Osteoblast (primary cell): ENCODE measurements around the gene CYSTM1. TPM values are rescaled to one million over a fixed set of nuclear protein-coding genes. Genes with fewer than 3 reads are reported as not detected.

Experiments
- DNase-seq: peaks from one replicate; pipeline ENCODE4 v3.0.0; 2011; ENCODE audit warnings: low spot score, mixed read lengths; ENCODE audit not compliant: insufficient read length; ENCODE audit errors: missing footprints
- H2AFZ ChIP-seq: 2 replicates; pipeline ENCODE4 v1.6.0; 2011; ENCODE audit warnings: mild to moderate bottlenecking, low read length
- H3K27ac ChIP-seq: 2 replicates; pipeline ENCODE4 v1.5.1; 2011; ENCODE audit warnings: mild to moderate bottlenecking, low read depth, low read length, moderate library complexity
- H3K27me3 ChIP-seq: 2 replicates; pipeline ENCODE4 v1.6.0; 2012; ENCODE audit warnings: mild to moderate bottlenecking, control low read depth, inconsistent platforms, low read length, moderate library complexity; ENCODE audit not compliant: insufficient read depth
- H3K36me3 ChIP-seq: 2 replicates; pipeline ENCODE4 v1.5.1; 2011; ENCODE audit warnings: mild to moderate bottlenecking, low read length, control low read depth, moderate library complexity; ENCODE audit not compliant: insufficient read depth
- H3K4me1 ChIP-seq: 2 replicates; pipeline ENCODE4 v1.5.1; 2011; ENCODE audit warnings: mild to moderate bottlenecking, low read length, control low read depth, moderate library complexity; ENCODE audit not compliant: insufficient read depth
- H3K4me2 ChIP-seq: 2 replicates; pipeline ENCODE4 v1.6.0; 2011; ENCODE audit warnings: mild to moderate bottlenecking, low read length; ENCODE audit not compliant: insufficient read depth
- H3K4me3 ChIP-seq: fragments of 200-600 bp; sonication (generic); 3 replicates; pipeline ENCODE4 v1.5.1; 2012; ENCODE audit warnings: mild to moderate bottlenecking, low read length, inconsistent platforms; ENCODE audit not compliant: insufficient read depth
- H3K79me2 ChIP-seq: 2 replicates; pipeline ENCODE4 v1.6.0; 2012; ENCODE audit warnings: mild to moderate bottlenecking, low read length, control low read depth, inconsistent platforms; ENCODE audit not compliant: insufficient read depth
- H3K9me3 ChIP-seq: 2 replicates; pipeline ENCODE4 v1.5.1; 2011; ENCODE audit warnings: low read depth, low read length, control low read depth
- H4K20me1 ChIP-seq: 2 replicates; pipeline ENCODE4 v1.6.0; 2012; ENCODE audit warnings: mild to moderate bottlenecking, low read length, control low read depth; ENCODE audit not compliant: insufficient read depth
- total RNA-seq: library from RNA; depleted of rRNA; stranded (reverse); fragments of >200 nt; gene quantifications from 2 replicates; pipeline ENCODE4 v1.2.3, GENCODE V29; 2012
- TF ChIP-seq, protein P1 (sequence below): IDR thresholded peaks from 2 replicates; pipeline ENCODE4 v1.5.1; 2011; ENCODE audit warnings: mild to moderate bottlenecking, low read depth, low read length, moderate library complexity; ENCODE audit errors: extremely low read depth

The CYSTM1 gene
- total RNA-seq, 1 donor = 27.9 TPM

DNA sequence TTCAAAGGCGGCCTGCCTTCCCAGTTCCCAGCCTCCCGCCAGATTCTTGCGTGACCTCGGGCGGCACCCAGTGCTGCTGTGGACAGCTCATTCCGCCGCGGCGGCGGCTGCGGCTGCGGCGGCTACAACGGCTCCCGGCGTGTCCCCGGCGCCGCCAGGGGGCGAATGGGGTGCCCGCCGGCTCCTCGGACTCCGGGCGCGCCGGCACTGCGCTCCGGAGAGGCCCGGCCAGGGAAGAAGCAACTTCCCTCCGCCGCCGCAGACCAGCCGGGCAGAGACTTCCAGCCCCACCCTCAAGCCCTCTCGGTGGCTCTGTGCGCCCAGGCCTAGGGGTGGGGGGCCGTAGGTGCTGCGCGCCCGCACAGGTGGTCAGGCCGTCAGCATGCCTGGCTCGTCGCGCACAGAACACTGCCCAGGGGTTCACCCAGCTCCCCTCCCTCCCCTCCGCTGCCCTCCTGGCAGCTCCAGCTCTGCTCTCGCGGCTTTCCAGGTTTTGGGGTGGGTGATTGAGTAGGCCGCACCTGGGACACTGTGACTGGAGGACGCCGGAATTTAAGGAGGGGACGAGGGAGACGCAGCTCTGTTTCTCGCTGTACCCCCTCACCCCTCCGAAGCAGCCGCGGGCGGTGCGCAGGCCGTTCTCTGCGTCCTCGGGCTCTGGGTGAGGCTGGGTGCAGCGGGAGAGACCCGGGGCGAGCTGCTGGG lies 29.0 kb upstream of the CYSTM1 start:
- Histone ChIP-seq H4K20me1 (peaks cover 93% of the 10 kb centered on the region), H3K9me3 (no peaks in the 10 kb centered on the region), H3K4me1 (peaks cover 10% of the 10 kb centered on the region), H3K36me3 (no peaks in the 10 kb centered on the region), H3K27ac (no peak overlapping the region), H3K79me2 (peaks cover 56% of the 10 kb centered on the region), H3K27me3 (no peaks in the 10 kb centered on the region), H3K4me2 (peak overlapping the region; percentile 79), H2AFZ (no peak overlapping the region), H3K4me3 (peak overlapping the region; percentile 62)
- TF ChIP-seq, protein P1, sequence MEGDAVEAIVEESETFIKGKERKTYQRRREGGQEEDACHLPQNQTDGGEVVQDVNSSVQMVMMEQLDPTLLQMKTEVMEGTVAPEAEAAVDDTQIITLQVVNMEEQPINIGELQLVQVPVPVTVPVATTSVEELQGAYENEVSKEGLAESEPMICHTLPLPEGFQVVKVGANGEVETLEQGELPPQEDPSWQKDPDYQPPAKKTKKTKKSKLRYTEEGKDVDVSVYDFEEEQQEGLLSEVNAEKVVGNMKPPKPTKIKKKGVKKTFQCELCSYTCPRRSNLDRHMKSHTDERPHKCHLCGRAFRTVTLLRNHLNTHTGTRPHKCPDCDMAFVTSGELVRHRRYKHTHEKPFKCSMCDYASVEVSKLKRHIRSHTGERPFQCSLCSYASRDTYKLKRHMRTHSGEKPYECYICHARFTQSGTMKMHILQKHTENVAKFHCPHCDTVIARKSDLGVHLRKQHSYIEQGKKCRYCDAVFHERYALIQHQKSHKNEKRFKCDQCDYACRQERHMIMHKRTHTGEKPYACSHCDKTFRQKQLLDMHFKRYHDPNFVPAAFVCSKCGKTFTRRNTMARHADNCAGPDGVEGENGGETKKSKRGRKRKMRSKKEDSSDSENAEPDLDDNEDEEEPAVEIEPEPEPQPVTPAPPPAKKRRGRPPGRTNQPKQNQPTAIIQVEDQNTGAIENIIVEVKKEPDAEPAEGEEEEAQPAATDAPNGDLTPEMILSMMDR = peak; percentile 61
- peak; percentile 99 for DNase-seq

DNA sequence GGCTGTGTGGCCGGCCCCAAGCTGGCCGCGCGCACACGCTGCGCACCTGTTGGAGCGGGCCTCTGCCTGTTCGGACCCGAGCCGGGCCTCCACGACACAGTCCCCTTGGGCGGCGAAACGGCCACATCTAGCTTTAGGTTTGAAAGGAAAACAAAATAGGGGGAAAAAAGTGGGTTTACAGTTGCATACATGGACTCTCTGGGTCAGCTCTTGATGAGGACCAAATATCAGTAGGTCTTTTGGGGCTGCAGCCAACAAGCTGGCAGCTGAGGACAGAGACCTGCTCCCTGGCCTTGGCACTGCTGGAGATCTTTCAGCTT lies 28.5 kb upstream of the CYSTM1 start:
- Histone ChIP-seq H3K4me3 (no peak overlapping the region), H3K79me2 (peaks cover 54% of the 10 kb centered on the region), H2AFZ (no peak overlapping the region), H3K36me3 (no peaks in the 10 kb centered on the region), H3K9me3 (no peaks in the 10 kb centered on the region), H3K27ac (no peak overlapping the region), H3K4me1 (peaks cover 8% of the 10 kb centered on the region), H3K27me3 (no peaks in the 10 kb centered on the region), H3K4me2 (no peak overlapping the region), H4K20me1 (peaks cover 94% of the 10 kb centered on the region)
- TF ChIP-seq, protein P1 = no peak
- DNase-seq = no peak

DNA sequence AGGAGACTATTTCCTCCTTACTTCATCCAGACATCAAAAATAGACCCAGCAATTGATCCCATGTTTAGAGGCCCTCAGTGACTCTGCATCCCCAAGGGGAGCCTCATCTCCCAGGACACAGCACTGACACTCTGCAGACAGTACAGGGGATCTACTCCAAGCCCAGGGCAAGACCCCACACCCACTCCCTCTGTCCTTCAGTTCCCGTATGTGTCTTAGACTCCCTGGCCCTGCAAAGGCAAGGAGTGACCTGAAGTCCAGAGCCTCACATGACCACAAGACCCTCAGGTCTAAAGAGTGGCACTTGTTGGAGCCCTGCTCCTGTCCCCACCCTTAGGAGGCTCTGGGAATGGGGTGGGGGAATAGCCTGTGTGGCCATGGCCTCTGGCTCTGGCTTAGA lies 27.5 kb upstream of the CYSTM1 start:
- Histone ChIP-seq H3K79me2 (peaks cover 44% of the 10 kb centered on the region), H3K4me2 (no peak overlapping the region), H3K27ac (no peak overlapping the region), H3K36me3 (no peaks in the 10 kb centered on the region), H3K9me3 (no peaks in the 10 kb centered on the region), H3K4me1 (peaks cover 8% of the 10 kb centered on the region), H3K27me3 (no peaks in the 10 kb centered on the region), H4K20me1 (peaks cover 94% of the 10 kb centered on the region), H2AFZ (no peak overlapping the region), H3K4me3 (no peak overlapping the region)
- no peak for DNase-seq
- TF ChIP-seq, protein P1 = no peak

DNA sequence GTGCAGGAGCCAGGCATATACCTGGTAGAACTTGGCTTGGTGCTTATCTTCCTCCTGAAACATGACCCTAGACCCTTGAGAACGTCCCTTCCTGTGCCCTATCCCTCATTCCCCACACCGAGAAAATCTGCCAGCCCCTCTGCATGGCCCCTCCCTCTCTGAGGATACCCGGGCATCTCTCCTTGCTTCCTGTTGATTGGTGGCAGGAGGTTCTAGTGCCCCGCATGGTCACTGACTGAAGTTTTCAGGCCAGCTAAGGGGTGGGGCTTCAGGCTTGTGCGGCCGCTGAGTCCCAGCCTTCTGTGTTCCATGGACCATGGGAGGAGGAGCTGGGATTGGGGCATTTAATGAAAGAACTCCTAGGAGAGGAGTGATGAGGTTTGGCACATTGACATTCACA lies 26.5 kb upstream of the CYSTM1 start:
- Histone ChIP-seq H3K27me3 (no peaks in the 10 kb centered on the region), H3K4me1 (peaks cover 8% of the 10 kb centered on the region), H2AFZ (no peak overlapping the region), H4K20me1 (peaks cover 89% of the 10 kb centered on the region), H3K4me2 (no peak overlapping the region), H3K36me3 (no peaks in the 10 kb centered on the region), H3K9me3 (no peaks in the 10 kb centered on the region), H3K79me2 (peaks cover 36% of the 10 kb centered on the region), H3K27ac (no peak overlapping the region), H3K4me3 (no peak overlapping the region)
- peak; percentile 97 for DNase-seq
- TF ChIP-seq, protein P1 = peak; percentile 23
